ENCODE measurements around the gene CDC14A. TPM values are rescaled to one million over a fixed set of nuclear protein-coding genes. Genes with fewer than 3 reads are reported as not detected.
A peak's percentile ranks its signal among the peaks of the same experiment; 100 is the strongest.

CDC14A gene
- total and polyA plus RNA-seq, 10 donors: 3.8 to 58.5 (median 27.3) TPM

DNA sequence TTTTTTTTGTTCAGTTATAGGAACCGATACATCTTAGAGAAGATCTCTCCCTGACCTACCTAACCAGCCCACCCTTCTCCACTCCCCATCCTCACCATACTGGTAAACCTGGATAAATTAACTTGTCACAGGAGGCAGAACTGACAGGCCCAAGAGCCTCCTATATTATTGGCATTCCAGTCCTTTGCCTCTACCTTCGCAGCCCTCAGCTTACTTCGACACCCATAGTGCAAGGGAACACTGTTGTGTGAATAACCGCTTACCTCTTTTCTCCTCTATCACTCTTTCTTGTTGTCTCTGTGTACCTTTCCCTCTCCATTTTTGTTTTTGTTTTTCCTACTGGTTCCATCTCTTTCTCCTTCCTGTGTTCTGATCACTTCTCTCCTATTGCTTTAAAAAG, 58.7 kb downstream of the CDC14A start:
- Histone ChIP-seq H3K4me1 (peaks cover 0 to 49% (median 16%) of the 10 kb centered on the region in 6 donors), H3K4me3 (no peak overlapping the region), H3K27me3 (replicated peaks in 1 of 7) (no peaks in the 10 kb centered on the region), H3K36me3 (peaks cover 0 to 4% (median 0%) of the 10 kb centered on the region in 6 donors), H3K9me3 (no peaks in the 10 kb centered on the region), H3K27ac (peak overlapping the region in 2 of 8 donors; percentile 14 to 53)
- intact Hi-C loops (cut with DNase I; ENCODE audit: low total_unique reads): no loop called here
- TF ChIP-seq POLR2AphosphoS5 (IDR thresholded peaks at IDR 0.05): no peak
- WGBS, 5 donors: 96 to 99% (median 97%) methylated on average over 4 of the region's 4 CpGs
- DNase-seq: no peak

GRCh38 chr1:100411574-100411973, 59.3 kb downstream of the CDC14A start:
- H3K27ac ChIP-seq: peak overlapping the region in 2 of 8 donors; percentile 14 to 53
- no peak for DNase-seq
- H3K4me3 ChIP-seq: no peak overlapping the region
- H3K27me3 ChIP-seq (replicated peaks in 1 of 7): no peaks in the 10 kb centered on the region
- intact Hi-C loops (cut with DNase I; ENCODE audit: low total_unique reads): no loop called here
- H3K9me3 ChIP-seq: no peaks in the 10 kb centered on the region
- no peak for TF ChIP-seq POLR2A (IDR thresholded peaks at IDR 0.05)
- H3K36me3 ChIP-seq: peaks cover 0 to 4% (median 0%) of the 10 kb centered on the region in 6 donors
- peaks cover 0 to 49% (median 16%) of the 10 kb centered on the region in 6 donors for H3K4me1 ChIP-seq

DNA sequence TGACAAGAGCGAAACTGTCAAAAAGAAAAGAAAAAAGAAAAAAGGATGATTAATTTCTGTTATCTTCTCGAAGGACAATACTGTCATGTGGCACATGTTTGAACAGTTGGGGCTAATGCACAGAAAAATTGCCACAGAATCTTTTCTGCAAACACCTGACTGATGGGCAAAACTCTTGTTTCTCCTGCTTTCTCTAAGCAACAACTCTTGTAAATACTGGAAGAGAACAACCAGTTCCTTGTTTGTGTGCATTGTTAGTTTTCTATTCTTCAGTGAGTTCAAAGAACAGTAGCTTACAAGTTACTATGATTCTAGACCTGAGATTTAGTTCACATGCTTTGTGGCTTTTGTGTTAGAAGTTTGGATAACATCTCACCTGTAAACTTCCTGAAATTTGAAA, 60.7 kb downstream of the CDC14A start:
- TF ChIP-seq POLR2A (IDR thresholded peaks at IDR 0.05) (no peak), CTCF (IDR thresholded peaks at IDR 0.05 in 8 of 11, conservative IDR thresholded peaks at IDR 0.05 in 3 of 11) (no peak)
- Histone ChIP-seq H3K36me3 (peaks cover 0 to 11% (median 0%) of the 10 kb centered on the region in 6 donors), H3K27ac (peak overlapping the region in 4 of 8 donors; percentile 9 to 43 (median 28)), H3K9me3 (no peaks in the 10 kb centered on the region), H3K4me3 (no peak overlapping the region), H3K27me3 (replicated peaks in 1 of 7) (no peaks in the 10 kb centered on the region), H3K4me1 (peaks cover 0 to 49% (median 16%) of the 10 kb centered on the region in 6 donors)
- intact Hi-C loops (cut with DNase I; ENCODE audit: low total_unique reads): no loop called here
- WGBS, 5 donors: 66 to 91% (median 85%) methylated on average over 2 of the region's 2 CpGs
- DNase-seq: no peak

DNA sequence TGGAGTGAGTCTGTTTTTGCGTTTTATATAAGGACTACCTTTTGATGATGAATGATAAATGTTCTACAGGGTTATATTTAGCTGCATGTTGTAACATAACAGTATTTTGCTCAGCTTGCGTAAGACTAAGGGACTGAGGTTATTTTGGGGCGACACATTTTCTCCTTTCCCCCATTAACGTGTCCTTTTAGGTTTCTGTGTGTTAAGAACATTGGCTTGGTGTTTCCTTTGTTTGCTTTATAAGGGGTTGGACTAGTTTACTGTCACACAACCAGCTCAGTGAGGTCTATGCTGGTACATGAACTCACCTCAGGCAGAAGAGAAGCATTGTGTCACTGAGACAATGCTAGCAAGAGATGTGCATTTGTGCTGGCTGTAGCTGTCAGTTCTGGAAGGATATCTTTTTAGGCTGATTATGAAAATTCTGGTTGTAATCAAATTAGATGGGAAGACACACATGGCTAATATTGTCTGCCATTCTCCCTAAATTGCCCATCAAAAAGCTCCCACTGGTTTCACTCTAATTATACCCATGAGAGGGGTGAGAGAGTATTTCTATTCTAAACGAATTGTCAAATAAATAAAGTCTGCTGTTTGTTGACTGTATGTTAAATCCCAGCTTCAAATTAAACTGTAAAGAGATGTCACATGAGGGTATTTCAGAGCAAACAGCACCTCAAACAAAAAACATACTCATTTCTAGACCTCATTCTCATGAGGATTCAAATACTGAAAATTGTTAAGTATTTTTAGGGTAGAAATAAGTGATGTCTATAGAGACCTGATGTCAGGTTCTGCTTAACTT, 62.6 kb downstream of the CDC14A start:
- TF ChIP-seq POLR2A (IDR thresholded peaks at IDR 0.05) (no peak), POLR2AphosphoS5 (IDR thresholded peaks at IDR 0.05) (peak in 1 of 3 donors; percentile 76)
- intact Hi-C loops (cut with DNase I; ENCODE audit: low total_unique reads): no loop called here
- H3K27me3 ChIP-seq (replicated peaks in 1 of 7): no peaks in the 10 kb centered on the region
- H3K4me3 ChIP-seq: no peak overlapping the region
- H3K9me3 ChIP-seq: no peaks in the 10 kb centered on the region
- WGBS, 5 donors: 50 to 66% (median 54%) methylated on average over 5 of the region's 5 CpGs
- DNase-seq: no peak
- peak overlapping the region in 4 of 8 donors; percentile 24 to 47 (median 40) for H3K27ac ChIP-seq
- H3K36me3 ChIP-seq: peaks cover 0 to 11% (median 0%) of the 10 kb centered on the region in 6 donors
- H3K4me1 ChIP-seq: peaks cover 0 to 49% (median 16%) of the 10 kb centered on the region in 6 donors

GRCh38 chr1:100415498-100415778, 63.1 kb downstream of the CDC14A start:
- no peaks in the 10 kb centered on the region for H3K27me3 ChIP-seq (replicated peaks in 1 of 7)
- peaks cover 0 to 49% (median 16%) of the 10 kb centered on the region in 6 donors for H3K4me1 ChIP-seq
- H3K4me3 ChIP-seq: no peak overlapping the region
- TF ChIP-seq POLR2A (IDR thresholded peaks at IDR 0.05) (no peak), CTCF (IDR thresholded peaks at IDR 0.05 in 8 of 11, conservative IDR thresholded peaks at IDR 0.05 in 3 of 11) (no peak), POLR2AphosphoS5 (IDR thresholded peaks at IDR 0.05) (no peak)
- H3K27ac ChIP-seq: peak overlapping the region in 4 of 8 donors; percentile 24 to 47 (median 40)
- no peaks in the 10 kb centered on the region for H3K9me3 ChIP-seq
- H3K36me3 ChIP-seq: peaks cover 0 to 11% (median 0%) of the 10 kb centered on the region in 6 donors
- no peak for DNase-seq
- intact Hi-C loops (cut with DNase I; ENCODE audit: low total_unique reads): no loop called here
